CD14-positive monocyte (primary cell): ENCODE data around the gene SHROOM4. TPM values are rescaled to one million over a fixed set of nuclear protein-coding genes. Genes with fewer than 3 reads are reported as not detected.

ENCODE experiments used
- DNase-seq, 3 donors: peaks; one replicate each; pipeline ENCODE4 v3.0.0-alpha.2; 2011 to 2022
- H2AFZ ChIP-seq: 2 replicates; pipeline ENCODE4 v1.6.0; 2012; ENCODE audit warnings: mild to moderate bottlenecking, low read depth, low read length, inconsistent platforms; ENCODE audit not compliant: insufficient read depth, poor library complexity, severe bottlenecking
- H3K27ac ChIP-seq, 2 donors: 1 replicate in 1 of 2; 2 replicates in 1 of 2; pipeline ENCODE4 v1.5.1; 2012 to 2013; ENCODE audit warnings: low read length in 2 of 2, control low read depth in 1 of 2, inconsistent platforms in 1 of 2, low read depth in 1 of 2, mild to moderate bottlenecking in 1 of 2
- H3K27me3 ChIP-seq, 2 donors: one replicate each; pipeline versions ENCODE4 v1.6.0 to v1.6.1; 2011 to 2013; ENCODE audit warnings: low read length in 2 of 2; ENCODE audit not compliant: control insufficient read depth in 2 of 2, insufficient read depth in 2 of 2
- H3K36me3 ChIP-seq, 2 donors: replicated peaks in 1 of 2; 1 replicate in 1 of 2; 2 replicates in 1 of 2; pipeline versions ENCODE4 v1.5.1 to v1.6.1; 2012 to 2013; ENCODE audit warnings: low read length in 2 of 2, control low read depth in 1 of 2, inconsistent platforms in 1 of 2, mild to moderate bottlenecking in 1 of 2; ENCODE audit not compliant: insufficient read depth in 2 of 2, control insufficient read depth in 1 of 2
- H3K4me1 ChIP-seq, 2 donors: 1 replicate in 1 of 2; 2 replicates in 1 of 2; pipeline versions ENCODE4 v1.5.1 to v1.6.1; 2012 to 2013; ENCODE audit warnings: low read length in 2 of 2, control low read depth in 1 of 2, inconsistent platforms in 1 of 2, mild to moderate bottlenecking in 1 of 2, moderate library complexity in 1 of 2; ENCODE audit not compliant: insufficient read depth in 2 of 2, control insufficient read depth in 1 of 2
- H3K4me2 ChIP-seq: replicated peaks from 2 replicates; pipeline ENCODE3; 2012; ENCODE audit warnings: low read length, moderate library complexity, mild to moderate bottlenecking; ENCODE audit not compliant: poor library complexity, severe bottlenecking; ENCODE audit errors: extremely low read depth
- H3K4me3 ChIP-seq, 3 experiments: fragments of 200-600 bp in 1 of 3; sonication (generic) in 1 of 3; replicated peaks in 1 of 3; 1 replicate in 2 of 3; 2 replicates in 1 of 3; pipeline ENCODE4 v1.5.1; 2011 to 2013; ENCODE audit warnings: low read length in 3 of 3, mild to moderate bottlenecking in 3 of 3, control low read depth in 2 of 3, low read depth in 2 of 3, inconsistent platforms in 1 of 3, moderate library complexity in 1 of 3
- H3K79me2 ChIP-seq: 2 replicates; pipeline ENCODE4 v1.6.0; 2012; ENCODE audit warnings: mild to moderate bottlenecking, control low read depth, inconsistent platforms, low read length, moderate library complexity; ENCODE audit not compliant: insufficient read depth
- H3K9ac ChIP-seq: 2 replicates; pipeline ENCODE4 v1.6.0; 2017; ENCODE audit warnings: low read length, mild to moderate bottlenecking; ENCODE audit not compliant: insufficient read depth, poor library complexity, severe bottlenecking
- H3K9me3 ChIP-seq, 2 donors: replicated peaks in 1 of 2; 1 replicate in 1 of 2; 2 replicates in 1 of 2; pipeline versions ENCODE4 v1.5.1 to v1.6.1; 2012 to 2013; ENCODE audit warnings: low read length in 2 of 2, control low read depth in 1 of 2; ENCODE audit not compliant: control insufficient read depth in 1 of 2, insufficient read depth in 1 of 2
- H4K20me1 ChIP-seq: 2 replicates; pipeline ENCODE4 v1.6.0; 2012; ENCODE audit warnings: mild to moderate bottlenecking, low read length, control low read depth, moderate library complexity; ENCODE audit not compliant: insufficient read depth
- H3K27ac Mint-ChIP-seq, 7 donors: one replicate each; pipeline ENCODE4 v1.8.0; 2020; ENCODE audit warnings: mild to moderate bottlenecking in 7 of 7, mixed read lengths in 7 of 7, moderate library complexity in 6 of 7, inconsistent platforms in 2 of 7
- H3K27me3 Mint-ChIP-seq, 3 donors: one replicate each; pipeline ENCODE4 v1.8.0; 2021 to 2022; ENCODE audit warnings: low read depth in 3 of 3, mild to moderate bottlenecking in 3 of 3, mixed read lengths in 3 of 3, moderate library complexity in 3 of 3, inconsistent platforms in 1 of 3
- H3K36me3 Mint-ChIP-seq, 2 donors: one replicate each; pipeline ENCODE4 v1.8.0; 2020; ENCODE audit warnings: mixed read lengths in 2 of 2, inconsistent platforms in 1 of 2, mild to moderate bottlenecking in 1 of 2
- H3K4me1 Mint-ChIP-seq: one replicate; pipeline ENCODE4 v1.8.0; 2020; ENCODE audit warnings: mild to moderate bottlenecking, mixed read lengths
- H3K4me3 Mint-ChIP-seq, 2 donors: one replicate each; pipeline ENCODE4 v1.8.0; 2020; ENCODE audit warnings: mild to moderate bottlenecking in 2 of 2, mixed read lengths in 2 of 2, moderate library complexity in 1 of 2
- H3K9me3 Mint-ChIP-seq, 7 donors: one replicate each; pipeline ENCODE4 v1.8.0; 2020 to 2022; ENCODE audit warnings: mixed read lengths in 7 of 7, mild to moderate bottlenecking in 6 of 7, moderate library complexity in 6 of 7, inconsistent platforms in 2 of 7
- WGBS: methylation state at CpG from one replicate; pipeline ENCODE4 v1.1.5; 2013; ENCODE audit warnings: missing lambda C conversion rate; ENCODE audit not compliant: insufficient coverage; 5-methylcytosine and 5-hydroxymethylcytosine counted together
- intact Hi-C, 2 donors: fragments of 100-400 bp; cut with micrococcal nuclease; formaldehyde crosslinking; loops; one replicate each; pipeline versions ENCODE4 v1.15.0 to v1.15.1; 2023
- polyA plus RNA-seq, 3 donors: library from polyadenylated mRNA; depleted of rRNA in 1 of 3; unstranded in 2 of 3; stranded (reverse) in 1 of 3; fragments of 300-500 nt in 2 of 3; fragments of >200 nt in 1 of 3; fragmentation: Illumina TruSeq in 2 of 3; gene quantifications; 1 replicate in 2 of 3; 2 replicates in 1 of 3; pipeline ENCODE4 v1.2.3, GENCODE V29; 2012 to 2021
- TF ChIP-seq, protein P1 (sequence below): fragments of 200-600 bp; IDR thresholded peaks from one replicate; pipeline ENCODE4 v1.8.0; 2022; ENCODE audit warnings: antibody characterized with exemption, mild to moderate bottlenecking

SHROOM4 gene
- polyA plus RNA-seq, 3 donors = under 0.01 TPM; not detected in 2

DNA sequence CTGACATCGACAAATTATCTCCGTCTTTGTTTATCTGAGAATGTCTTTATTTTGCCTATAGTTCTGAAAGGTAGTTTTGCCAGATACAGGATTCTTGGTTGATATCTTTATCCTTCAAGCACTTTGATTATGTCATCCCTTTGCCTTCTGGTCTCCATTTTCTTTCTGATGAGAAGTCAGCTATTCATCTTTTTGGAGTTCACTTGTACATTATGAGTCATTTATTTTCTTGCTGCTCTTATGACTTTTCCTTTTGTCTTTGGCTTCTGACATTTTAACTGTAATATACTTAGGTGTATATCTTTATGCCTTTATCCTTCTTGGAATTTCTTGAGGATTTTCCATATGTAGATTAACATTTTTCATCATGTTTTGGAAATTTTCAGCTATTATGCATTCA lies 51.4 kb downstream of the SHROOM4 start:
- Histone ChIP-seq H3K9me3 (no peaks in the 10 kb centered on the region), H3K4me3 (no peak overlapping the region), H3K4me1 (no peaks in the 10 kb centered on the region), H2AFZ (no peak overlapping the region), H3K27ac (no peak overlapping the region), H4K20me1 (no peaks in the 10 kb centered on the region), H3K79me2 (no peaks in the 10 kb centered on the region), H3K27me3 (no peaks in the 10 kb centered on the region), H3K36me3 (no peaks in the 10 kb centered on the region), H3K9ac (no peak overlapping the region), H3K4me2 (no peak overlapping the region)
- intact Hi-C loops = no loop called here
- TF ChIP-seq, protein P1, sequence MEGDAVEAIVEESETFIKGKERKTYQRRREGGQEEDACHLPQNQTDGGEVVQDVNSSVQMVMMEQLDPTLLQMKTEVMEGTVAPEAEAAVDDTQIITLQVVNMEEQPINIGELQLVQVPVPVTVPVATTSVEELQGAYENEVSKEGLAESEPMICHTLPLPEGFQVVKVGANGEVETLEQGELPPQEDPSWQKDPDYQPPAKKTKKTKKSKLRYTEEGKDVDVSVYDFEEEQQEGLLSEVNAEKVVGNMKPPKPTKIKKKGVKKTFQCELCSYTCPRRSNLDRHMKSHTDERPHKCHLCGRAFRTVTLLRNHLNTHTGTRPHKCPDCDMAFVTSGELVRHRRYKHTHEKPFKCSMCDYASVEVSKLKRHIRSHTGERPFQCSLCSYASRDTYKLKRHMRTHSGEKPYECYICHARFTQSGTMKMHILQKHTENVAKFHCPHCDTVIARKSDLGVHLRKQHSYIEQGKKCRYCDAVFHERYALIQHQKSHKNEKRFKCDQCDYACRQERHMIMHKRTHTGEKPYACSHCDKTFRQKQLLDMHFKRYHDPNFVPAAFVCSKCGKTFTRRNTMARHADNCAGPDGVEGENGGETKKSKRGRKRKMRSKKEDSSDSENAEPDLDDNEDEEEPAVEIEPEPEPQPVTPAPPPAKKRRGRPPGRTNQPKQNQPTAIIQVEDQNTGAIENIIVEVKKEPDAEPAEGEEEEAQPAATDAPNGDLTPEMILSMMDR = no peak
- Mint-ChIP-seq H3K27me3 (peaks cover 0 to 4% (median 0%) of the 10 kb centered on the region in 3 donors), H3K4me1 (no peaks in the 10 kb centered on the region), H3K36me3 (no peaks in the 10 kb centered on the region), H3K9me3 (peaks cover 0 to 10% (median 2%) of the 10 kb centered on the region in 7 donors), H3K27ac (no peak overlapping the region), H3K4me3 (no peak overlapping the region)
- no CpG with 5 or more reads among the region's 2 CpGs for WGBS
- DNase-seq = no peak

DNA sequence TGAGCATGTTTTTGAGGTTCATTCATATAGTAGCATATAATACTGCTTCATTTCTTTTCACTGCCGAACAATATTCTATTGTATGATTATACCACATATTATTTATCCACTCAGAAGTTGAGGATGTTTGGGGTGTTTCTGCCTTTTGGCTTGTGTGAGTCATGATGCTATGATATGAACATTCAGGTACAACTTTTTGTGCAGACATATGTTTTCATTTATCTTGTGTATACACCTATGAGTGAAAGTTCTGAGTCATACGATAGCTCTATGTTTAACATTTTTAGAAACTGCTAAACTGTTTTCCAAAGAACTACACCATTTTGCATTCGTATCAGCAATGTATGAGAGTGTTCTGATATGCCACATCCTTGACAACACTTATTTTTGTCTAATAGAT lies 57.7 kb downstream of the SHROOM4 start:
- Histone ChIP-seq H2AFZ (no peak overlapping the region), H3K9ac (no peak overlapping the region), H4K20me1 (no peaks in the 10 kb centered on the region), H3K36me3 (no peaks in the 10 kb centered on the region), H3K27me3 (peaks cover 0 to 2% of the 10 kb centered on the region in 2 donors), H3K4me1 (no peaks in the 10 kb centered on the region), H3K79me2 (no peaks in the 10 kb centered on the region), H3K4me2 (no peak overlapping the region), H3K9me3 (no peaks in the 10 kb centered on the region), H3K4me3 (no peak overlapping the region), H3K27ac (no peak overlapping the region)
- H3K36me3 Mint-ChIP-seq = no peaks in the 10 kb centered on the region
- DNase-seq = no peak
- no peaks in the 10 kb centered on the region for H3K4me1 Mint-ChIP-seq
- peaks cover 0 to 2% (median 2%) of the 10 kb centered on the region in 3 donors for H3K27me3 Mint-ChIP-seq
- TF ChIP-seq, protein P1 = no peak
- no peak overlapping the region for H3K27ac Mint-ChIP-seq
- no peak overlapping the region for H3K4me3 Mint-ChIP-seq
- H3K9me3 Mint-ChIP-seq = no peaks in the 10 kb centered on the region
- intact Hi-C loops = no loop called here
- WGBS = no CpG with 5 or more reads among the region's 3 CpGs
